Loucy (cell line): ENCODE data around the gene CD302.

Experiments
- CTCF ChIP-seq: fragments of 200-600 bp; sonication (generic); conservative IDR thresholded peaks from 2 replicates; pipeline ENCODE4 v1.5.1; 2014; ENCODE audit warnings: mild to moderate bottlenecking, antibody characterized with exemption, low read length
- EZH2phosphoT487 ChIP-seq: fragments of 200-600 bp; IDR thresholded peaks from 2 replicates; pipeline ENCODE4 v1.6.1; 2018; ENCODE audit warnings: antibody characterized with exemption, mild to moderate bottlenecking, moderate library complexity, borderline replicate concordance

DNA sequence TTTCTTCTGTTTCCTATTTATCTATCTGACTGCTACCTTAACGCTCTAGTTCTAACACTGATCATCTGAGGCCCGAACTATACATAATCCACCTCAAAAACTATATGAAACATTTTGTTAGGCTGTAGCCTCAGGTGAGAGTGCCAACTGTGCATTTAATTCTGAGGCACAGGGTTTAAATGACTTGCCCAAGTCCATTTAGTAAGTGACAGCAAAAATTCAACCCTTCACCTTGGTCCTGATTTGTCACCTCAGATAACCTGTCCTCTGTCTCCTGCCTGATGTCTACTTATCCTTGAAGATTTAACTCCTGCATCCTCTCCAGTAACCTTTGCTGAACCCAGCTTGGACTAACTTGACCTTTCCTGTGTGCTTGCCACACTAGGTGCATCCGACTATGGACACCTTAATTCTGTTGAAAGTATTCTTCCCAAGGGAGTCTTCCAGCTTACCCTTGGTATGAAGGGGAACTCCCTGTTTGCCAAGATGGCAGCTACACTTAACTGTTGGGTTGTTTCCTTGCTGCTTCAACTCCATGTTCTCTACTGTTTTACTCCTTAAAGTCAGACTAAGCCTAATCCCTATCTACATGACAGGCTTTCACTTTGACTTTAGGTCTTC is 23.5 kb downstream of the CD302 start:
- TF ChIP-seq CTCF (no peak), EZH2phosphoT487 (no peak)
